Brain microvascular endothelial cell (primary cell): ENCODE results near the gene WFDC2.

Source experiments
- DNase-seq: peaks from one replicate; pipeline ENCODE4 v3.0.0-alpha.2; 2020
- H3K27ac ChIP-seq: fragments of 250-450 bp; sonication (Bioruptor Pico); 2 replicates; pipeline ENCODE4 v1.5.1; 2020; ENCODE audit warnings: mild to moderate bottlenecking, moderate library complexity
- H3K27me3 ChIP-seq: fragments of 250-450 bp; sonication (Bioruptor Pico); replicated peaks from 2 replicates; pipeline ENCODE4 v1.5.1; 2020; ENCODE audit warnings: mild to moderate bottlenecking
- H3K36me3 ChIP-seq: fragments of 250-450 bp; sonication (Bioruptor Pico); replicated peaks from 2 replicates; pipeline ENCODE4 v1.5.1; 2020; ENCODE audit warnings: mild to moderate bottlenecking
- H3K4me3 ChIP-seq: 2 replicates; pipeline ENCODE4 v1.5.1; 2011; ENCODE audit warnings: low read depth, mild to moderate bottlenecking, control low read depth, low read length, moderate library complexity
- CTCF ChIP-seq: IDR thresholded peaks from 2 replicates; pipeline ENCODE4 v1.5.1; 2011; ENCODE audit warnings: low read depth, mild to moderate bottlenecking, moderate library complexity, low read length, control low read depth, inconsistent platforms; ENCODE audit errors: missing control alignments
- in situ Hi-C: cut with HindIII; loops from 2 replicates; pipeline ENCODE4 v1.10.0; 2017; ENCODE audit warnings: low sequenced_read_pairs, low pct_ligation_motif_present

The WFDC2 gene

GRCh38 chr20:45452772-45453691 is 16.5 kb upstream of the WFDC2 start:
- no peak overlapping the region for H3K4me3 ChIP-seq
- no peak for DNase-seq
- H3K27ac ChIP-seq, result no peak overlapping the region
- no peak for TF ChIP-seq CTCF
- no peaks in the 10 kb centered on the region for H3K27me3 ChIP-seq
- in situ Hi-C loops, result no loop called here
- no peaks in the 10 kb centered on the region for H3K36me3 ChIP-seq

GRCh38 chr20:45456632-45457031 is 12.9 kb upstream of the WFDC2 start:
- Histone ChIP-seq H3K4me3 (no peak overlapping the region), H3K36me3 (no peaks in the 10 kb centered on the region), H3K27ac (no peak overlapping the region), H3K27me3 (peaks cover 8% of the 10 kb centered on the region)
- no peak for DNase-seq
- in situ Hi-C loops, result no loop called here
- peak; percentile 51 for TF ChIP-seq CTCF

GRCh38 chr20:45459606-45460005 is 9.9 kb upstream of the WFDC2 start:
- H3K4me3 ChIP-seq, result no peak overlapping the region
- in situ Hi-C loops, result no loop called here
- no peaks in the 10 kb centered on the region for H3K36me3 ChIP-seq
- peak; percentile 44 for TF ChIP-seq CTCF
- H3K27me3 ChIP-seq, result peaks cover 16% of the 10 kb centered on the region
- no peak overlapping the region for H3K27ac ChIP-seq
- DNase-seq, result no peak

GRCh38 chr20:45461225-45461624 is 8.3 kb upstream of the WFDC2 start:
- no peak overlapping the region for H3K4me3 ChIP-seq
- H3K27ac ChIP-seq, result no peak overlapping the region
- no peaks in the 10 kb centered on the region for H3K36me3 ChIP-seq
- in situ Hi-C loops, result no loop called here
- peaks cover 21% of the 10 kb centered on the region for H3K27me3 ChIP-seq
- no peak for TF ChIP-seq CTCF
- no peak for DNase-seq

- no peak for DNase-seq
- no peak overlapping the region for H3K27ac ChIP-seq
- peaks cover 29% of the 10 kb centered on the region for H3K27me3 ChIP-seq
- H3K4me3 ChIP-seq, result no peak overlapping the region
- H3K36me3 ChIP-seq, result no peaks in the 10 kb centered on the region
- TF ChIP-seq CTCF, result no peak
- in situ Hi-C loops, result no loop called here
Measured at GRCh38 chr20:45462711-45463509, 6.6 kb upstream of the WFDC2 start.
